MM.1S (cell line): ENCODE data around the gene MUC12.

Source experiments
- DNase-seq: peaks from one replicate; pipeline ENCODE4 v3.0.0-alpha.2; 2015
- H2AFZ ChIP-seq: fragments of 300-600 bp; sonication (generic); 2 replicates; pipeline ENCODE4 v1.6.0; 2016; ENCODE audit warnings: antibody characterized with exemption, low read length
- H3F3A ChIP-seq: fragments of 300-600 bp; sonication (generic); 2 replicates; pipeline ENCODE4 v1.6.1; 2016; ENCODE audit warnings: mild to moderate bottlenecking, antibody characterized with exemption, low read length, moderate library complexity, mixed read lengths; ENCODE audit not compliant: insufficient read depth
- H3K27ac ChIP-seq: fragments of 300-600 bp; sonication (generic); 2 replicates; pipeline ENCODE4 v1.5.1; 2016; ENCODE audit warnings: mild to moderate bottlenecking, low read length
- H3K27me3 ChIP-seq: fragments of 300-600 bp; sonication (generic); replicated peaks from 2 replicates; pipeline ENCODE4 v1.6.0; 2016; ENCODE audit warnings: low read length; ENCODE audit not compliant: insufficient read depth
- H3K36me3 ChIP-seq: fragments of 300-600 bp; sonication (generic); replicated peaks from 2 replicates; pipeline ENCODE4 v1.6.1; 2016; ENCODE audit warnings: mild to moderate bottlenecking, low read length, mixed read lengths; ENCODE audit not compliant: insufficient read depth
- H3K4me1 ChIP-seq: fragments of 300-600 bp; sonication (generic); 2 replicates; pipeline ENCODE4 v1.6.1; 2016; ENCODE audit warnings: low read length, mixed read lengths
- H3K4me2 ChIP-seq: fragments of 300-600 bp; sonication (generic); 2 replicates; pipeline ENCODE4 v1.6.0; 2016; ENCODE audit warnings: low read depth, low read length
- H3K4me3 ChIP-seq: fragments of 300-600 bp; sonication (generic); 2 replicates; pipeline ENCODE4 v1.5.1; 2016; ENCODE audit warnings: low read length, mixed read lengths
- H3K79me2 ChIP-seq: fragments of 300-600 bp; sonication (generic); 2 replicates; pipeline ENCODE4 v1.6.1; 2016; ENCODE audit warnings: mixed run types, low read length, mixed read lengths
- H3K9ac ChIP-seq: fragments of 300-600 bp; sonication (generic); 2 replicates; pipeline ENCODE4 v1.6.1; 2016; ENCODE audit warnings: low read length, mixed read lengths
- H3K9me2 ChIP-seq: fragments of 300-600 bp; sonication (generic); replicated peaks from 2 replicates; pipeline ENCODE4 v1.6.1; 2016; ENCODE audit warnings: mild to moderate bottlenecking, low read length, mixed read lengths; ENCODE audit not compliant: insufficient read depth
- H3K9me3 ChIP-seq: fragments of 300-600 bp; sonication (generic); replicated peaks from 2 replicates; pipeline ENCODE4 v1.6.1; 2016; ENCODE audit warnings: mild to moderate bottlenecking, low read length, mixed read lengths; ENCODE audit not compliant: insufficient read depth
- H4K20me1 ChIP-seq: fragments of 300-600 bp; sonication (generic); 2 replicates; pipeline ENCODE4 v1.6.1; 2016; ENCODE audit warnings: mild to moderate bottlenecking, low read length, moderate library complexity, mixed read lengths; ENCODE audit not compliant: insufficient read depth
- CTCF ChIP-seq: fragments of 300-600 bp; sonication (generic); IDR thresholded peaks from 2 replicates; pipeline ENCODE4 v1.5.1; 2016; ENCODE audit warnings: antibody characterized with exemption, low read length, mixed read lengths
- EZH2 ChIP-seq: fragments of 300-600 bp; sonication (generic); optimal IDR thresholded peaks from 2 replicates; pipeline ENCODE3; 2017; ENCODE audit warnings: low read depth, mild to moderate bottlenecking, antibody characterized with exemption, low read length, mixed read lengths
- EZH2phosphoT487 ChIP-seq: fragments of 300-600 bp; sonication (generic); IDR thresholded peaks from 2 replicates; pipeline ENCODE4 v1.6.1; 2018; ENCODE audit warnings: antibody characterized with exemption, low read length

Gene MUC12

GRCh38 chr7:100964630-100965029 lies 4.7 kb upstream of the MUC12 start:
- Histone ChIP-seq H3K27ac (no peak overlapping the region), H3K4me1 (no peaks in the 10 kb centered on the region), H3F3A (no peaks in the 10 kb centered on the region), H3K4me3 (no peak overlapping the region), H3K27me3 (peaks cover 86% of the 10 kb centered on the region), H3K4me2 (no peak overlapping the region), H3K9me2 (no peaks in the 10 kb centered on the region), H3K9ac (no peak overlapping the region), H2AFZ (no peak overlapping the region), H3K9me3 (no peaks in the 10 kb centered on the region), H3K36me3 (no peaks in the 10 kb centered on the region), H4K20me1 (no peaks in the 10 kb centered on the region), H3K79me2 (no peaks in the 10 kb centered on the region)
- no peak for DNase-seq
- TF ChIP-seq EZH2, result no peak
- TF ChIP-seq EZH2phosphoT487, result no peak
- no peak for TF ChIP-seq CTCF

GRCh38 chr7:100965045-100965722 lies 4.2 kb upstream of the MUC12 start:
- no peak overlapping the region for H2AFZ ChIP-seq
- H3K9ac ChIP-seq, result no peak overlapping the region
- H3K9me2 ChIP-seq, result no peaks in the 10 kb centered on the region

GRCh38 chr7:100965723-100966541 lies 3.4 kb upstream of the MUC12 start:
- H4K20me1 ChIP-seq, result no peaks in the 10 kb centered on the region
- peak overlapping the region; percentile 32; the same call in 1 of the 2 replicates for H3K4me3 ChIP-seq
- H3K27ac ChIP-seq, result no peak overlapping the region
- H3K27me3 ChIP-seq, result peaks cover 77% of the 10 kb centered on the region
- DNase-seq, result peak; percentile 42
- TF ChIP-seq EZH2phosphoT487 (no peak), CTCF (peak; percentile 56)
- no peaks in the 10 kb centered on the region for H3K79me2 ChIP-seq
- H2AFZ ChIP-seq, result 0 out of 2 replicates have a peak overlapping the region, but pooled peaks have one; percentile 27
- no peaks in the 10 kb centered on the region for H3K36me3 ChIP-seq
- no peaks in the 10 kb centered on the region for H3K9me3 ChIP-seq
- H3K4me2 ChIP-seq, result peak overlapping the region; percentile 59
- no peaks in the 10 kb centered on the region for H3F3A ChIP-seq
- H3K4me1 ChIP-seq, result no peaks in the 10 kb centered on the region
- no peak overlapping the region for H3K9ac ChIP-seq
- no peaks in the 10 kb centered on the region for H3K9me2 ChIP-seq

More at GRCh38 chr7:100965045-100965722, 4.2 kb upstream of the MUC12 start:
- no peaks in the 10 kb centered on the region for H3K9me3 ChIP-seq
- H3F3A ChIP-seq, result no peaks in the 10 kb centered on the region
- no peaks in the 10 kb centered on the region for H4K20me1 ChIP-seq
- H3K27ac ChIP-seq, result no peak overlapping the region
- TF ChIP-seq EZH2, result no peak
- TF ChIP-seq CTCF, result no peak
- no peak for TF ChIP-seq EZH2phosphoT487
- no peaks in the 10 kb centered on the region for H3K79me2 ChIP-seq
- H3K4me3 ChIP-seq, result no peak overlapping the region
- DNase-seq, result no peak
- no peaks in the 10 kb centered on the region for H3K36me3 ChIP-seq
- H3K4me1 ChIP-seq, result no peaks in the 10 kb centered on the region
- H3K4me2 ChIP-seq, result peak overlapping the region; percentile 59; the same call in 1 of the 2 replicates
- H3K27me3 ChIP-seq, result peaks cover 85% of the 10 kb centered on the region
